GM20000 (cell line): ENCODE data around the gene STRN3.
"Not testable (repeated sequence)": the region's sequence is repeated elsewhere in the genome, so short reads cannot be mapped to it uniquely, and the experiment has no call there.

ENCODE experiments used
- DNase-seq: peaks from one replicate; pipeline ENCODE4 v3.0.0; 2012; ENCODE audit warnings: low spot score
- CTCF ChIP-seq: IDR thresholded peaks from 2 replicates; pipeline ENCODE4 v1.5.1; 2012; ENCODE audit warnings: mild to moderate bottlenecking, control low read depth; ENCODE audit errors: extremely low read depth, missing control alignments

The STRN3 gene

GRCh38 chr14:30977752-30978151 is 48.4 kb downstream of the STRN3 start:
- no peak for DNase-seq
- TF ChIP-seq CTCF: no peak

- no peak for DNase-seq
Observed at GRCh38 chr14:30974628-30975027, 51.6 kb downstream of the STRN3 start.

GRCh38 chr14:30972882-30973582 is 53.1 kb downstream of the STRN3 start:
- no peak for TF ChIP-seq CTCF
- DNase-seq: no peak

More at GRCh38 chr14:30974628-30975027, 51.6 kb downstream of the STRN3 start:
- no peak for TF ChIP-seq CTCF

GRCh38 chr14:30972036-30972732 is 54.0 kb downstream of the STRN3 start:
- not testable (repeated sequence) for DNase-seq

- DNase-seq: no peak
- TF ChIP-seq CTCF: no peak
Observed at GRCh38 chr14:30971586-30971985, 54.6 kb downstream of the STRN3 start.

- DNase-seq: peak; percentile 23
Observed at GRCh38 chr14:30969796-30970195, 56.4 kb downstream of the STRN3 start.

- DNase-seq: not testable (repeated sequence)
Observed at GRCh38 chr14:30967364-30968098, 58.6 kb downstream of the STRN3 start.

- no peak for DNase-seq
- no peak for TF ChIP-seq CTCF
Observed at GRCh38 chr14:30966415-30967363, 59.5 kb downstream of the STRN3 start.

GRCh38 chr14:30965861-30966260 is 60.3 kb downstream of the STRN3 start:
- DNase-seq: not testable (repeated sequence)

- DNase-seq: not testable (repeated sequence)
Observed at GRCh38 chr14:30962537-30962936, 63.6 kb downstream of the STRN3 start.
